NB4 (cell line): ENCODE data around the gene FSTL4.

Experiments
- CTCF ChIP-seq: IDR thresholded peaks from one replicate; pipeline ENCODE4 v1.5.1; 2012; ENCODE audit warnings: low read depth, low read length
- MAX ChIP-seq: IDR thresholded peaks from 2 replicates; pipeline ENCODE4 v1.6.1; 2011; ENCODE audit warnings: low read depth, low read length
- MYC ChIP-seq: IDR thresholded peaks from 2 replicates; pipeline ENCODE4 v1.6.1; 2011; ENCODE audit warnings: low read depth, low read length
- POLR2A ChIP-seq: IDR thresholded peaks from 2 replicates; pipeline ENCODE4 v1.6.1; 2011; ENCODE audit warnings: mild to moderate bottlenecking; ENCODE audit not compliant: insufficient read length; ENCODE audit errors: extremely low read depth

GRCh38 chr5:133434336-133434735, 178.0 kb downstream of the FSTL4 start:
- no peak for TF ChIP-seq POLR2A
- TF ChIP-seq CTCF = no peak
- no peak for TF ChIP-seq MAX
- TF ChIP-seq MYC = no peak
